NK-92 treated with Interleukin-12 subunit alpha and Interleukin-12 subunit beta, amount 100 ng/mL, for 24 hours (cell line): ENCODE results near the gene SLC17A4.

Experiments
- DNase-seq: peaks from one replicate; lab custom pipeline; 2025; lab: John Stamatoyannopoulos, UW

The SLC17A4 gene

GRCh38 chr6:25821341-25821740, 66.8 kb downstream of the SLC17A4 start:
- DNase-seq, result no peak

GRCh38 chr6:25829375-25829774, 74.8 kb downstream of the SLC17A4 start:
- no peak for DNase-seq

GRCh38 chr6:25830458-25830857, 75.9 kb downstream of the SLC17A4 start:
- no peak for DNase-seq
